Mononuclear cell (primary cell): ENCODE results near the gene CMKLR1. TPM values are rescaled to one million over a fixed set of nuclear protein-coding genes. Genes with fewer than 3 reads are reported as not detected.

Experiments used
- H3K27me3 ChIP-seq: 2 replicates; pipeline ENCODE4 v1.6.0; 2011; ENCODE audit warnings: low read length, control low read depth; ENCODE audit not compliant: insufficient read depth
- H3K4me1 ChIP-seq: 2 replicates; pipeline ENCODE4 v1.5.1; 2011; ENCODE audit warnings: mild to moderate bottlenecking, low read length, control low read depth; ENCODE audit not compliant: insufficient read depth
- H3K4me3 ChIP-seq: 2 replicates; pipeline ENCODE4 v1.5.1; 2011; ENCODE audit warnings: mild to moderate bottlenecking, low read length, moderate library complexity
- H3K9me3 ChIP-seq: 2 replicates; pipeline ENCODE4 v1.5.1; 2011; ENCODE audit warnings: low read depth, mild to moderate bottlenecking, control low read depth, low read length
- total RNA-seq: library from RNA; depleted of rRNA; stranded (reverse); fragments of >200 nt; gene quantifications from one replicate; pipeline ENCODE4 v1.2.3, GENCODE V29; 2012

CMKLR1 gene
- 0.52 TPM for total RNA-seq

DNA sequence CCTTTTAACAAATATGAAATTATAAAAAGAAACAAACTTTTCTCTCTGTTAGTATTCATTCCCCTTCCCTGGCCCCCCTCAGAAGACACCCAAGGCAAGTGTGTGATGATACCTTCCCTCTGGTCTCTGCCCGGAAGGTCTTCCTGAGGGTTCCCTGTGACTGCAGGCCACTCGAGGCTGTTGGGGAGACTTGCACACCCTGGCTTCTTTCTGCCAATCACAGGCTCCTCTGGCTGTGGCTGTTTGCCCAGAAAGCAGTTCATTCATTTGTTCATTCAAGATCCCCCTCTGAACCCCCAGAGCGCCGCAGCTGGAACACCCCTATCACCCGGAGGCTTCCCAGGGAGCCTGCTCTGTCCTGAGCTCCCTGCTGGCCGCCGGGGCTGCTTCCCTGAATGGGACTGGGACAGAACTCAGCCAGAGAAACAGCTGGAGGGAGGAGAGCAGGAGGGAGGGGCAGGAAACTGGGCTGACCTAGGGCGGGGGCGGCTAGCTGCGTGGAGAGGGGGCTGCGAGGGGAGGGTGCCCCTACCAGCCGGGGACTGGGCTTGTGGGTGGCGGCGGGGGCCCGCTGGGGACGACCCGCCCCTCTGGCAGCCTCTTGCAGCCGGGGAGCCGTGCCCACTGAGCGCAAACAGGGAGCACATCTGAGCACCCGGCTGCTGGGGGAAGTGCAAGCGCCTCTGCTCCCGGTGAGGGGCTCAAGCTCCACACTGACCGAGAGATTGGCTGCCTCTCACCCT lies at the start of gene CMKLR1:
TSS of gene CMKLR1 (minus strand) at position 397 of the 743 bp plus-strand sequence. CDS start 45,720 bp downstream, outside the sequence.
- H3K4me3 ChIP-seq, result peak within 1 kb of the TSS; percentile 30
- no peaks in the 10 kb centered on the region for H3K27me3 ChIP-seq
- H3K9me3 ChIP-seq, result no peaks in the 10 kb centered on the region
- peaks cover 52% of the 10 kb centered on the region for H3K4me1 ChIP-seq

GRCh38 chr12:108387771-108388170 lies 48.7 kb upstream of the CMKLR1 start:
- peaks cover 2% of the 10 kb centered on the region for H3K27me3 ChIP-seq
- H3K9me3 ChIP-seq, result no peaks in the 10 kb centered on the region
- no peaks in the 10 kb centered on the region for H3K4me1 ChIP-seq
- no peak overlapping the region for H3K4me3 ChIP-seq

DNA sequence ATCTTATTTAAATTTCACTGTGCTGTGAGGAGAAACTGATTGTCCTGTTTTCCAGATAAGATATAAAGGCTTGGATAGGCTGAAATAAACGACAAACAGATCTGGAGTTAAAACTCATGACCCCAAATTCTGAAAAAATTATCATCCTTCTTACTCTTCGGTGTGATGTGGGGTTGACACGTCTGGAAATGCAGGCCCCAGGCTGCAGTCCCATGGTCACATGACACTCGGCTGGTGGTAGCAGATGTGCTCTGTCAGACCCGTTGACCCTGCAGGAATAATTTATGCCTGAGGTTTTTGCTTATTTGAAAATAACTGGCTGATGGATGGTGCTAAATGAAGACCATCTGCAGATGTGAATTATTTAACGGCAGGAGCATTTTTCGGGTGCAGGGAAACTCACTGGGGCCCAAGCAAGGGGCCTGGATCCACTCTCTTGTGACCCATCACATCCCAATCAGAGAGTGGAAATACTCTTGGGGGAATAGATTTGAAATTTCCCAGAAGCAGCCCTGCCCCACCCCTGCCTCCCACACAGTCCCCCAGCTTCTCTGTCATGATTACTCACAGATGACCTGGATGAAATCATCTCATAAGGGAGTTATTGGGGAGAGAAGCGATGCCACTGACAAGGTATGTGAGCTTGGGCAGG lies 47.7 kb upstream of the CMKLR1 start:
- Histone ChIP-seq H3K4me3 (no peak overlapping the region), H3K9me3 (no peaks in the 10 kb centered on the region), H3K4me1 (no peaks in the 10 kb centered on the region), H3K27me3 (no peaks in the 10 kb centered on the region)

DNA sequence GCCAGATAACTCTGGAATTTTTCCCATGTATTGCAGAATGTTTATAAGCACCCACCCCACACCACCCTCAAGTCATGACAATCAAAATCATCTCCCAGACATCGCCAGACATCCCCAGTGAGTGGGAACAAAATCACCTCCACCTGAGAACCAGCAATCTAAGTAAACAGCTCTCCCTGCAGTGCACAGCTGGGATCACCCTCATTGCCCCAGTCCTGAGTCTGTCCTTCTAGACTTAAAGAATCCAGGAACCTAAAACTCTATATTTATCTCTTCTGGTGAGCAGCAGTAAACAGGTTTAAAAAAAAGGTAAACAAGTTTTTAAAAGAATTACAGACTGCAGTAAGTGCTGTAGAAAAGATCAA lies 43.3 kb upstream of the CMKLR1 start:
- Histone ChIP-seq H3K4me1 (peaks cover 11% of the 10 kb centered on the region), H3K9me3 (no peaks in the 10 kb centered on the region), H3K4me3 (no peak overlapping the region), H3K27me3 (no peaks in the 10 kb centered on the region)

DNA sequence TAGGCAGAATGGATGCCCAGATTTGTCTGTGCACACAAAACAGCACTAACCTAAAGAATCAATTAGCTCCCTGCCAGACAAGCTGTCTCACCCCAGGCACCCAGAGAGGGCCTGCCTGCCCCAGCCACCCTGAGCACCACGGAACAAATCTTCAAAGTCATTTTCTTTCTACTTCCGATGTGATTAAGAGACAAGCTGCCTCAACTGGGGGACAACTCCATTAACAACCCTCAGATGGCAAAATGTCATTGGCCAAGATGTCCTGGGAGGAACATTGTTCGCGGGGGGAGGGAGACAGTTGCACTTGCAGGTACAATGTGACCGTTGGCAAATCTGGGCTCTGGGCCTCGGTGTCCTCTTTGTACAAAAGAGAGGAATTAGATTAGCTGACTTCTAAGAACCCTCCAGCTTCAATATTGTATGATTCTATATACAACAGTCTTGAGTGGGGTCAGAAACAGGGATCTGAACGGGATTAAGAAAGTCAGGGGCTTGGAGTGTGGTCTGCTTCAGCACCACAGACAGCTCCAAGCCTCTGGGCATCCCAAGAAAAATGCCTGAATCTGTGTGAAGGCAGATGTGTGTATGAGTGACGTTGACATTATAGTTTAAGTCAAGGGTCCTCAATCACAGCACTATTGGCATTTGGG lies 42.8 kb upstream of the CMKLR1 start:
- H3K9me3 ChIP-seq, result no peaks in the 10 kb centered on the region
- H3K27me3 ChIP-seq, result no peaks in the 10 kb centered on the region
- H3K4me1 ChIP-seq, result peaks cover 11% of the 10 kb centered on the region
- no peak overlapping the region for H3K4me3 ChIP-seq

GRCh38 chr12:108380382-108380781 lies 41.3 kb upstream of the CMKLR1 start:
- H3K9me3 ChIP-seq, result peaks cover 4% of the 10 kb centered on the region
- H3K4me3 ChIP-seq, result no peak overlapping the region
- no peaks in the 10 kb centered on the region for H3K27me3 ChIP-seq
- peaks cover 11% of the 10 kb centered on the region for H3K4me1 ChIP-seq

DNA sequence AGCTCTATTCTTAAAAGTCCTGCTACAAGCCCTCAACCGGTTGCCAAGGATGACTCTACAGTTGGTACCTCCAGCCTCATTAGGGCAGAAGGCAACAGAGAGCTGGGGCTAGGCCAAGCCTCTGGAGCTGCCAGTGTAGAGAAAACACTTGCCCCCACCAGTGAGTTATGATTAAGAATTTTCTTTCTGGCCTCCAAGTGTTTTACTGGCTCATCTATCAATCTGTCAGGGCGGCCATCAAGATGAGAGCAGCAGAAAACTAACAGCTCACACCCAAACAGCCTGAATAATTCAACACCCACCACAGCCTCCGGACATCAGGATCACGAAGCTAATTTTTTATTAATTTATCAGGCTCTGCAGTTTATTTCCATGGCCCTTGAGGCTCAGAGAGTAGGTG lies 40.7 kb upstream of the CMKLR1 start:
- Histone ChIP-seq H3K4me3 (no peak overlapping the region), H3K4me1 (peaks cover 11% of the 10 kb centered on the region), H3K27me3 (no peaks in the 10 kb centered on the region), H3K9me3 (peaks cover 4% of the 10 kb centered on the region)

DNA sequence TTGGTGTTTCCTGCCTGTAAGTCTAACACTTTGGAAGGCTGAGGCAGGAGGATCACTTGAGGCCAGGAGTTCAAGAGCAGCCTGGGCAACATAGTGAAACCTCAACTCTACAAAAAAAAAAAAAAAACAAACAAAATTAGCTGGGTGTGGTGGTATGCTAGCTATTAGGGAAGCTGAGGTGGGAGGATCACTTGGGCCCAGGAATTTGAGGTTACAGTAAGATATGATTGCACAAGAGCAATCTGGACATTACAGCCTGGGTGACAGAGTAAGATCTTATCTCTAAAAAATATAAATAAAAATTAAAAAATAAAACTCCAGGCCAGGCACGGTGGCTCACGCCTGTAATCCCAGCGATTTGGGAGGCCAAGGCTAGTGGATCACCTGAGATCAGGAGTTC lies 39.8 kb upstream of the CMKLR1 start:
- H3K9me3 ChIP-seq, result peaks cover 4% of the 10 kb centered on the region
- H3K4me3 ChIP-seq, result no peak overlapping the region
- peaks cover 11% of the 10 kb centered on the region for H3K4me1 ChIP-seq
- no peaks in the 10 kb centered on the region for H3K27me3 ChIP-seq

- Histone ChIP-seq H3K4me3 (no peak overlapping the region), H3K4me1 (peaks cover 17% of the 10 kb centered on the region), H3K9me3 (peaks cover 4% of the 10 kb centered on the region), H3K27me3 (no peaks in the 10 kb centered on the region)
Measured at GRCh38 chr12:108377260-108377659, 38.1 kb upstream of the CMKLR1 start.

GRCh38 chr12:108375986-108376663 lies 37.0 kb upstream of the CMKLR1 start:
- Histone ChIP-seq H3K4me1 (peaks cover 25% of the 10 kb centered on the region), H3K4me3 (no peak overlapping the region), H3K9me3 (peaks cover 4% of the 10 kb centered on the region), H3K27me3 (no peaks in the 10 kb centered on the region)

- no peaks in the 10 kb centered on the region for H3K27me3 ChIP-seq
- H3K4me1 ChIP-seq, result peaks cover 25% of the 10 kb centered on the region
- H3K9me3 ChIP-seq, result peaks cover 4% of the 10 kb centered on the region
- no peak overlapping the region for H3K4me3 ChIP-seq
Measured at GRCh38 chr12:108374596-108375320, 35.6 kb upstream of the CMKLR1 start.

DNA sequence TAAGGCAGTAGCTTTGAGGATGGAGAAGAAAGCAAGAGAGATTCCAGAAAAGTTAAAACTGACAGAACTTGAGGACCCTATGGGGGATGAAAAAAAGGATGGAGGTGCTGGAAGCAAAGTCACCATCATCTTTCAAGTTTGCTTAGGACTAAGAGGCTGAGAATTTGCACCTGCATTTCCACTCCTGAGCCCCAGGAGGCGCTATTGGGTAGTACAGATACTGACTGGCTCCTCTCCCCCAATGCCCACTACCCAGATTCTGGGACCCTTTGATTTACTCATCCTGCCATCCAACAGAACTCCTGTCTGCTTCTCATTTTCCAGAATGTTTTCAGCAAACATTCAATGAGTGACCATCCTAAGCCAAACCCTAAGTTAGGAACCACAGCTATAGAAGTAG lies 34.0 kb upstream of the CMKLR1 start:
- Histone ChIP-seq H3K4me3 (no peak overlapping the region), H3K27me3 (no peaks in the 10 kb centered on the region), H3K4me1 (peaks cover 21% of the 10 kb centered on the region), H3K9me3 (peaks cover 4% of the 10 kb centered on the region)

DNA sequence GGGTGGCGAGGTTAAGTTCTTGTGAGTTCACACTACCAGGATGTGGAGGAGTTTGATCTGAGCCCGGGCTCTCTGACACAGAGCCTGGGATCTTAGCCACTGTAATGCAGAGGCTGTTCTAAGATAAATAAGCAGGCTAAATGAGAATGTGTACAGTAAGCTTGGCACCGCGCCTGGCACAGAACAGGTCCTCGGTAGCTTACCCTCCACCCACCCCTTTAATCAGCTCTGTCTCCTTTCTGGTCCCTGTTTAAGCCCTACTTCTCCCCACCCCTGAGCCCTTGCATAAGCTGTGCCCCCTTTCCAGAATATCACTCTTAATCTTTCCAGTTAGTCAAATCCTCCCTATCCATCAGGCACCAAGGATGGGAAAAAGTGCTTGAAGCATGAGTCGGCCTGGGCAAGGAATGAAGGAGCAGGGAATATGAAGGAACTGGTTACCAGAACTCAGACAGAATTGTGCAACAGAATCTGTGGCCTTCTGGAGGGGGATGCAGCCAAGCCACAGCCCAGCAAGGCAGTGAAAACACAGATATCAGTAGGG lies 32.8 kb upstream of the CMKLR1 start:
- Histone ChIP-seq H3K9me3 (peaks cover 4% of the 10 kb centered on the region), H3K27me3 (no peaks in the 10 kb centered on the region), H3K4me3 (no peak overlapping the region), H3K4me1 (peaks cover 33% of the 10 kb centered on the region)

DNA sequence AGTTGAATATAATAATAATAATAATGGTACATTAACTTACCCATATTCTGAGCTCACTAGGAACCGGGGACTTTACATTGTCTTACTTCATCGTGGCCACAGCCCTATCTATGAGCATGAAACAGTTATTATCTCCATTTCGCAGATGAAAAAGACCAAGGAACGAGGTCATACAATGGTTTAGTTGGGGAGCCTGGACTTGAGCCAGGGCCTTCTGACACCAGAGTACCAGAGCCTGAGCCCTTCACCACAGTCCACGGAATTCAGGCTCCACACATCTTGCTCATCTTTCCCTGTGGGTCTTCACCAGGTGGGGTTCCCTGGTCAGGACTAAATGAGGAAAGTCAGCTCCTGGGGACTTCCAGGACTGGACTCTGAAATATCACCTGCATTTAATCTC lies 31.3 kb upstream of the CMKLR1 start:
- Histone ChIP-seq H3K4me1 (peaks cover 45% of the 10 kb centered on the region), H3K4me3 (no peak overlapping the region), H3K27me3 (no peaks in the 10 kb centered on the region), H3K9me3 (no peaks in the 10 kb centered on the region)
